Choroid plexus epithelial cell (primary cell): Measurements from ENCODE around the gene AOPEP.

Experiments used
- DNase-seq: peaks from one replicate; pipeline ENCODE4 v3.0.0-alpha.2; 2010; ENCODE audit warnings: low read depth
- H3K4me3 ChIP-seq: 2 replicates; pipeline ENCODE4 v1.5.1; 2011; ENCODE audit warnings: low read depth, mild to moderate bottlenecking, control low read depth, low read length, moderate library complexity
- TF ChIP-seq, protein P1 (sequence below): conservative IDR thresholded peaks from 2 replicates; pipeline ENCODE4 v1.5.1; 2011; ENCODE audit warnings: low read depth, mild to moderate bottlenecking, control low read depth, inconsistent platforms, low read length, moderate library complexity

AOPEP gene

DNA sequence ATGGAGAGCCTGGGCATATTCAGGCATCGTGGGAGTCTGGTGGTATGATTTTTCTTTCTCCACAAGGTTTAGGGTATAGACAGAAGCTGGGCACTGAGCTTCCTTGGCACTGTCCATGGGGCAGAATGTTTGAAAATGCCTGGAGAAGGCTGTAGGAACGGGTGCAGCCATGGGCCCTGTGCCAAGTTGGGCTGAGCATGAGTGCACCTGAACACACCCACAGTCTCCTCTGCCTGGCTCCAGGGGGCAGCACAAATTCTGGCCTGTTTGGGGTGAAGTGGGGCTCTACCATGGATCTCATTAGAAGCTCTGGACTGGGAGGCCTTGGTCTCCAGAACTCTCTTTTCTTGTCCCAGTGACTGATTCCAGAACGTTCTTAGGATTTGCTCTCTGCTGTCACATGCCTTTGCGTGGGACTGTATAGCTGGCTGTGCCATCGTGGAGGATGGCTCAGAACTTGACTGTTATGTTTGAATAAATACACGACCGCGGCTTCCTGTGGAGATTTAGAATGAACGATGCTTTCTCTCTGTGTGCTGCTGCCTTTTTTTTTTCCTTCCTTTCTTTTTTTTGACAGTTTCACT is 361.3 kb downstream of the AOPEP start:
- TF ChIP-seq, protein P1, sequence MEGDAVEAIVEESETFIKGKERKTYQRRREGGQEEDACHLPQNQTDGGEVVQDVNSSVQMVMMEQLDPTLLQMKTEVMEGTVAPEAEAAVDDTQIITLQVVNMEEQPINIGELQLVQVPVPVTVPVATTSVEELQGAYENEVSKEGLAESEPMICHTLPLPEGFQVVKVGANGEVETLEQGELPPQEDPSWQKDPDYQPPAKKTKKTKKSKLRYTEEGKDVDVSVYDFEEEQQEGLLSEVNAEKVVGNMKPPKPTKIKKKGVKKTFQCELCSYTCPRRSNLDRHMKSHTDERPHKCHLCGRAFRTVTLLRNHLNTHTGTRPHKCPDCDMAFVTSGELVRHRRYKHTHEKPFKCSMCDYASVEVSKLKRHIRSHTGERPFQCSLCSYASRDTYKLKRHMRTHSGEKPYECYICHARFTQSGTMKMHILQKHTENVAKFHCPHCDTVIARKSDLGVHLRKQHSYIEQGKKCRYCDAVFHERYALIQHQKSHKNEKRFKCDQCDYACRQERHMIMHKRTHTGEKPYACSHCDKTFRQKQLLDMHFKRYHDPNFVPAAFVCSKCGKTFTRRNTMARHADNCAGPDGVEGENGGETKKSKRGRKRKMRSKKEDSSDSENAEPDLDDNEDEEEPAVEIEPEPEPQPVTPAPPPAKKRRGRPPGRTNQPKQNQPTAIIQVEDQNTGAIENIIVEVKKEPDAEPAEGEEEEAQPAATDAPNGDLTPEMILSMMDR, result peak; percentile 36
- DNase-seq, result peak; percentile 30
- H3K4me3 ChIP-seq, result no peak overlapping the region

DNA sequence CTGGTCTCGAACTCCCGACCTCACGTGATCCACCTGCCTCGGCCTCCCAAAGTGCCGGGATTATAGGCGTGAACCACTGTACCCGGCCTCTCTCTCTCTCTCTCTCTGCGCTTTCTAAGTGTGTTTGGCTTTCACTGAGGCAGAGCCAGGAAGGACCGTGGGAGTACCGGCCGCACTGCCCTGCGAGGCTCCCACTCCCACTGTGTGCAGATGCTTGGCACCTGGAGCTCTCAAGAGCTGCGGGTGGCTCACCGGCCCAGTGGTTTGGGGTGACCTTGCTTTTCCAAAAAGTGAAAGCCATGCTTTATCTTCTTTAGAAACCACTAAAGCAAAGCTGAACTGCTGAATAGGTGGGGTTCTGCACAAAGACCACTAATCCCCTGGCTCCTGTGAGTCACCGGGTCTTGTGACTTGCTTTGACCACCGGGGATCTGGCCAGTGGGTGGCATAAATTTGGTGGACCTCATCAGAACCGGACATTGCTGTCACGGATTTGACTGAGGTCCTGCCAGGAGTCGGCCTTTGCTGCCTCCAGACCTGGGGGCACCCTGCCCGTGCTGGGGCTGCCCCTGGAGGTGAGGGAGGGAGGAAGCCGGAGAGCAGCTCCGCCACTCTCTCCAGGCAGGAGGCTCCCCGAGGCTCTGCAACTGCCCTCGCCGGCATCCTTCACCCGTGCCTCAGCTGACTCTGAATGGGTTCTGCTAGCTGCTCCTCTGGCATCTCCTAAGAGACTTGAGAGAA is 362.1 kb downstream of the AOPEP start:
- DNase-seq, result no peak
- no peak overlapping the region for H3K4me3 ChIP-seq
- TF ChIP-seq, protein P1, result no peak

GRCh38 chr9:95089257-95090022 is 362.9 kb downstream of the AOPEP start:
- H3K4me3 ChIP-seq, result no peak overlapping the region
- DNase-seq, result no peak
- TF ChIP-seq, protein P1, result no peak

- TF ChIP-seq, protein P1, result no peak
- no peak overlapping the region for H3K4me3 ChIP-seq
- DNase-seq, result no peak
Observed at GRCh38 chr9:95090023-95090791, 363.7 kb downstream of the AOPEP start.

- H3K4me3 ChIP-seq, result no peak overlapping the region
- DNase-seq, result no peak
- TF ChIP-seq, protein P1, result no peak
Observed at GRCh38 chr9:95090871-95091577, 364.5 kb downstream of the AOPEP start.

DNA sequence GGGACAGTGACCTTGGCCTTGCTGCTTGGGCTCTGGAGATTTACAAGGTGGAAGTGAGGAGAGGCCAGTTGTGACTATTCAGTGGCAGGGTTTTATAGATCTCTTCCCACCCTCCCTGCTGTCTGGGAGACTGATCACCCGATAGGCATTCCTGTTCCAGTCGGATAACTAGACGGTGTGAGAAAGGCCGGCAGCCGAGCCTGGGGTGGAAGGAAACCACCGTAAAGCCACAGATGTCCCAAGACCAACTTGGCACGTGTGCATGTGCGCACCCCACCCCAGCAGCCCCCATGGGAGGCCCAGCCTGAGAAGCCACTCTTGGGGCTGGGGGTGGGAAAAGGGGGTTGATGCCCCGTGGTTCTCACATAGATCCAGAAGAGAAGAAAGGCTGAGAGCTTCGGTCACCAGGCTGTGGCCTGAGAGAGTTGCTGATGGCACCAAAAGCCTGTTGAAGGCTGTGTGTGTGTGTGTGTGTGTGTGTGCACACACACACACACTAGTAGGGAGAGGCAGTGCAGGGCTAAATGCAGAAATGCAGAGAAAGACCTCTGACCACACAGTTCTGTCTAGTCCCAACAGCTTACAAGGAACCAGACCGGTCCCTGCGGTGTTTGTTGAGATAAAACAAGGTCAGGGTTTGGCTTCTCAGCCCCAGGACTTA is 365.2 kb downstream of the AOPEP start:
- H3K4me3 ChIP-seq, result no peak overlapping the region
- TF ChIP-seq, protein P1, result no peak

More for the DNA sequence above, 365.2 kb downstream of the AOPEP start:
- DNase-seq, result peak; percentile 90
